ENCODE data around the gene TNNT3.

DNA sequence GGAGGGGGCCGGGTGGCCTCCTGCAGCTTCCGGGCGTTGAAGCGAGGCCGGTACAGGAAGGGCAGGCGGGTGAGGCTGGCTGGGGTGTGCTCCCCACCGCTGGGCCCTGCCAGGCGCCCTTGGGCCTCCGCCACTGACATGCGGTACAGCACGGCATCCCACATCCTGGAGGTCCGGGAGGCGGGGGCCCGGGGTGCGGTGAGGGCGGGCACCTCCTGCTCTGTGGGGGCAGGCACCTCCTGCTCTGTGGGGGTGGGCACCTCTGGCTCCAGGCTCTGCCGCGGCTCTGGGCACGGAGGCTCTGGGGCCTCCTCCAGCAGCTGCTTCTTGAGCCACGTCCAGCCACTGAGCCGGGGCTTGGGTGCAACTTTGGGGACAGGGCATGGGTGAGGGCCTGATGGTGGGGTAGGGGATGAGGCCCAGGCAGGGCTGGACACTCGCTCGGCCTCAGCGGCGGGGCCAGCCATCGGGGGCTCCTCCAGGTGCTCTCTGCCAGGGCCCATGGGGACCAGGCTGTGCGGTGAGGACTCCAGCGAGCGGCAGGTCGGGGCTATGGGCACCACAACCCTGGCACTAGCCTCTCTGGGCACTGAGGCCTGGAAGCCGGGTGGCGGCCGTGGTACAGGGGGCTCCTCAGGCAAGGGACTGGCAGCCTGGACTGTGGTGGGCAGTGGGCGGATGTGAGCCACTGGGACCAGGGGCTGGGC, 30.1 kb upstream of the TNNT3 start:
- TF ChIP-seq, protein P1, sequence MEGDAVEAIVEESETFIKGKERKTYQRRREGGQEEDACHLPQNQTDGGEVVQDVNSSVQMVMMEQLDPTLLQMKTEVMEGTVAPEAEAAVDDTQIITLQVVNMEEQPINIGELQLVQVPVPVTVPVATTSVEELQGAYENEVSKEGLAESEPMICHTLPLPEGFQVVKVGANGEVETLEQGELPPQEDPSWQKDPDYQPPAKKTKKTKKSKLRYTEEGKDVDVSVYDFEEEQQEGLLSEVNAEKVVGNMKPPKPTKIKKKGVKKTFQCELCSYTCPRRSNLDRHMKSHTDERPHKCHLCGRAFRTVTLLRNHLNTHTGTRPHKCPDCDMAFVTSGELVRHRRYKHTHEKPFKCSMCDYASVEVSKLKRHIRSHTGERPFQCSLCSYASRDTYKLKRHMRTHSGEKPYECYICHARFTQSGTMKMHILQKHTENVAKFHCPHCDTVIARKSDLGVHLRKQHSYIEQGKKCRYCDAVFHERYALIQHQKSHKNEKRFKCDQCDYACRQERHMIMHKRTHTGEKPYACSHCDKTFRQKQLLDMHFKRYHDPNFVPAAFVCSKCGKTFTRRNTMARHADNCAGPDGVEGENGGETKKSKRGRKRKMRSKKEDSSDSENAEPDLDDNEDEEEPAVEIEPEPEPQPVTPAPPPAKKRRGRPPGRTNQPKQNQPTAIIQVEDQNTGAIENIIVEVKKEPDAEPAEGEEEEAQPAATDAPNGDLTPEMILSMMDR (IDR thresholded peaks at IDR 0.05), result no peak
- TF ChIP-seq POLR2A (IDR thresholded peaks at IDR 0.05), result no peak
- TF ChIP-seq POLR2AphosphoS5 (IDR thresholded peaks at IDR 0.05), result no peak

Measured in prostate gland (tissue), 2 donors.